Measurements from ENCODE around the gene COL5A1. TPM values are rescaled to one million over a fixed set of nuclear protein-coding genes. Genes with fewer than 3 reads are reported as not detected.
A peak's percentile ranks its signal among the peaks of the same experiment; 100 is the strongest.

The COL5A1 gene
- total RNA-seq, 1 donor from 2014 or later, result 1,552 TPM

DNA sequence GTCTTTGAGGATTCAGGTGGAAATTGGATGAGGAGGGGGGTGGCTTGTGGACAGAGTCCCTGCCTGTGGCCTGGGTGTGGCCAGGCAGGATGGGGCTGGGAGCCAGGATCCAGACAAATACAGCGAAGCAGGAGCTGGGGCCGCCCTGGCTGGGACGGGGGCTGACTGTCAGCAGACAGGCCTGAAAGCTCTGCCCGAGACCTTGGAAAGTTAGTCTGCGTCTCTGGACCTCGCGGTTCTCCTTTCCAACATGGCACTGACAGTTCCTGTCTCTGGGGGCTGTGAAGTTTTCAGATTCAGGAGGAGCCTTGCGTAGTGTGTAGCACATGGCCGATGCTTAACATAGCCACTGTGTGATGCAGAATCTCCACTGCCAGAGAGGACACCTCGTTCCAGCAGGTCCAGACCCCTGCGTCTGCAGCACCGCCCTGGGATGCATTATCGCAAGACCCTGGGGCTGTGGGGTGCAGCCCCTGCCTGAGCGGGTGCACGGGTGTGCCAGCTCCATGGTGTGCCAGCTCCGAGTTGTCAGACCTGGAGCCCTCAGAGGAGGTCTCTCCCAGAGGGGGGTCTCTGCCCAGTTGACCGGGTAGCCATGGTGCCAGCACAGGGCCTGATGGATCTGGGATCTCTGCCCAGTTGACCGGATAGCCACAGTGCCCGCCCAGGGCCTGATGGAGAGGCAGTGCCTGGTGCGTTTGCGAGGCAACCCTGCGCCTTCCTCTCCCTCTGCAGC is 89.3 kb downstream of the COL5A1 start:
- Mint-ChIP-seq H3K36me3 (ENCODE audit: unreplicated experiment) (peaks cover 32% of the 10 kb centered on the region), H3K27ac (ENCODE audit: unreplicated experiment) (peak overlapping the region; percentile 57), H3K4me3 (ENCODE audit: unreplicated experiment) (no peak overlapping the region), H3K4me1 (ENCODE audit: unreplicated experiment) (peaks cover 42% of the 10 kb centered on the region), H3K9me3 (ENCODE audit: unreplicated experiment) (no peaks in the 10 kb centered on the region), H3K27me3 (ENCODE audit: unreplicated experiment) (no peaks in the 10 kb centered on the region)
- TF ChIP-seq, protein P1, sequence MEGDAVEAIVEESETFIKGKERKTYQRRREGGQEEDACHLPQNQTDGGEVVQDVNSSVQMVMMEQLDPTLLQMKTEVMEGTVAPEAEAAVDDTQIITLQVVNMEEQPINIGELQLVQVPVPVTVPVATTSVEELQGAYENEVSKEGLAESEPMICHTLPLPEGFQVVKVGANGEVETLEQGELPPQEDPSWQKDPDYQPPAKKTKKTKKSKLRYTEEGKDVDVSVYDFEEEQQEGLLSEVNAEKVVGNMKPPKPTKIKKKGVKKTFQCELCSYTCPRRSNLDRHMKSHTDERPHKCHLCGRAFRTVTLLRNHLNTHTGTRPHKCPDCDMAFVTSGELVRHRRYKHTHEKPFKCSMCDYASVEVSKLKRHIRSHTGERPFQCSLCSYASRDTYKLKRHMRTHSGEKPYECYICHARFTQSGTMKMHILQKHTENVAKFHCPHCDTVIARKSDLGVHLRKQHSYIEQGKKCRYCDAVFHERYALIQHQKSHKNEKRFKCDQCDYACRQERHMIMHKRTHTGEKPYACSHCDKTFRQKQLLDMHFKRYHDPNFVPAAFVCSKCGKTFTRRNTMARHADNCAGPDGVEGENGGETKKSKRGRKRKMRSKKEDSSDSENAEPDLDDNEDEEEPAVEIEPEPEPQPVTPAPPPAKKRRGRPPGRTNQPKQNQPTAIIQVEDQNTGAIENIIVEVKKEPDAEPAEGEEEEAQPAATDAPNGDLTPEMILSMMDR (IDR thresholded peaks at IDR 0.05), result no peak
- DNase-seq (ENCODE audit: extremely low spot score, unreplicated experiment), result no peak

DNA sequence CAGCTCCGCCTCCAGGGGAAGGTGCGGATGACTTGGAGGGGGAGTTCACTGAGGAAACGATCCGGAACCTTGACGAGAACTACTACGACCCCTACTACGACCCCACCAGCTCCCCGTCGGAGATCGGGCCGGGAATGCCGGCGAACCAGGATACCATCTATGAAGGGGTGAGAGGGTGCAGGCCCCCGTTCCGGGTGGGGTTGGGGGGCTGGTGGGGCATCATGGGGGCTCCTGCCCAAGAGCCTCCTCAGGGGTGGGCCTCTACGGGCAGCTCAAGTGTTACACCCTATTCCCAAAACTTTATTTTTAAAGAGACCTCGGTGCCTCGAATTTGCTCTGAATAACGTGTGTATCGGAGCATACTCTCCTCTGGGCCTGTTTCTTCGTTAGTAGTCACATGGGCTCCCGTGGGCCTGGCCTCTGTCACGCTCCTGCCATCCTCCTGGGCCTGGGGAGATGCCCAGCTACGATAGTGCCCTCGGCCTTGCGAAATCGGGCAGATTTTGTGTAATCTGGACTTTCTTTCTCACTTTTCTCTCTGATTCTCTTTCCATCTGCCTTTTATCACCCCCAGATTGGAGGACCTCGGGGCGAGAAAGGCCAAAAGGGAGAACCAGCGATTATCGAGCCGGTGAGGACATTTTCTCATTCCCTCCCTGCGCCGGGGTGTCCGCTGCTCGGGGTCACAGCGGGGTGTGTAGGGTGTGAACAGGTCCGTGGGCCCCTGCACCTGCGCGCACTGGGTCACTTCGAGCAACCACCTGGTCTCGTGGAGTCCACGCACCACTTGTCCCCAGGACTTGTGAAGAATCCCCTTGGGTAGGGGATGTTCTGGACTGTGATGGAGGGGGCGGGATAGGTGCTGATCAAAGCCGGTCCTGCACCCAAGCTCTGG is 90.1 kb downstream of the COL5A1 start:
- Mint-ChIP-seq H3K27me3 (ENCODE audit: unreplicated experiment) (no peaks in the 10 kb centered on the region), H3K27ac (ENCODE audit: unreplicated experiment) (no peak overlapping the region)

DNA sequence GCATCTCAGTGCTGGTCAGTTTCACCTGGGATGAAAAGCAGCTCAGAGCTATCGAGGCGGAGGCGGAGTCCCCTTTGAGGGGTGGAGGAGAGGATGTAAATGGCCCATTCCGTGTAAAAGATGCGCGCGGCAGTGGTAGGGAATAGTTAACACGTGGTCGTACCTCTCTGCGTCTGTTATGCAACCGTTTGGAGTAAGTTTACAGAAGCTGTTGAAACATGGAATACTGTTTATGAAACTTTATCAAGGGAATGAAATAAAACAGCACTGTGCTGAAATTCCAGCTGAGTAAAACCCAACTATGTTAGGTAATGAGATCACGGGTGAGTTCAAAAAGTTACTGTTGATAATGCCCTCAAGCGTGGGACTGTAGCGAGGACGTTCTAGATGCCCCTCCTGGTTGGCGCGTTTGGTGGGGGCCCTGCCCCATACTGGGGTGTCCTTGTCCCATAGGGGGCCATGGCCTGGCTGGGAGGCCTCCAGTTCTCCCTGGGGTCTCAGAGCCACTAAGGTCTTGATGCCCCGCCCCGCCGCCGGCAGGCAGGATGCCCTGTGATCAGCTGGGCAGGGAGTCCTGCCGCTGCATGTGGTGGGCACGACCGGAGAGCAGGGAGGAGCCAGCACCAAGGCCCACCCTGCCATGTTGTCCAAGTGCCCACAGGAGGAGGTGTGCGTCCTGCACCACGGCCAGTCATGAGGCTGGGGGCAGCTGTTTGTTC is 90.9 kb downstream of the COL5A1 start:
- TF ChIP-seq, protein P1 (IDR thresholded peaks at IDR 0.05), result no peak
- Mint-ChIP-seq H3K27ac (ENCODE audit: unreplicated experiment) (no peak overlapping the region), H3K27me3 (ENCODE audit: unreplicated experiment) (no peaks in the 10 kb centered on the region), H3K36me3 (ENCODE audit: unreplicated experiment) (peaks cover 39% of the 10 kb centered on the region), H3K9me3 (ENCODE audit: unreplicated experiment) (no peaks in the 10 kb centered on the region), H3K4me3 (ENCODE audit: unreplicated experiment) (no peak overlapping the region), H3K4me1 (ENCODE audit: unreplicated experiment) (peaks cover 48% of the 10 kb centered on the region)
- DNase-seq (ENCODE audit: extremely low spot score, unreplicated experiment), result no peak

More for the DNA sequence above, 90.1 kb downstream of the COL5A1 start:
- peaks cover 37% of the 10 kb centered on the region for H3K36me3 Mint-ChIP-seq (ENCODE audit: unreplicated experiment)
- TF ChIP-seq, protein P1 (IDR thresholded peaks at IDR 0.05), result no peak
- no peak overlapping the region for H3K4me3 Mint-ChIP-seq (ENCODE audit: unreplicated experiment)
- H3K9me3 Mint-ChIP-seq (ENCODE audit: unreplicated experiment), result no peaks in the 10 kb centered on the region
- H3K4me1 Mint-ChIP-seq (ENCODE audit: unreplicated experiment), result peaks cover 48% of the 10 kb centered on the region
- DNase-seq (ENCODE audit: extremely low spot score, unreplicated experiment), result no peak

DNA sequence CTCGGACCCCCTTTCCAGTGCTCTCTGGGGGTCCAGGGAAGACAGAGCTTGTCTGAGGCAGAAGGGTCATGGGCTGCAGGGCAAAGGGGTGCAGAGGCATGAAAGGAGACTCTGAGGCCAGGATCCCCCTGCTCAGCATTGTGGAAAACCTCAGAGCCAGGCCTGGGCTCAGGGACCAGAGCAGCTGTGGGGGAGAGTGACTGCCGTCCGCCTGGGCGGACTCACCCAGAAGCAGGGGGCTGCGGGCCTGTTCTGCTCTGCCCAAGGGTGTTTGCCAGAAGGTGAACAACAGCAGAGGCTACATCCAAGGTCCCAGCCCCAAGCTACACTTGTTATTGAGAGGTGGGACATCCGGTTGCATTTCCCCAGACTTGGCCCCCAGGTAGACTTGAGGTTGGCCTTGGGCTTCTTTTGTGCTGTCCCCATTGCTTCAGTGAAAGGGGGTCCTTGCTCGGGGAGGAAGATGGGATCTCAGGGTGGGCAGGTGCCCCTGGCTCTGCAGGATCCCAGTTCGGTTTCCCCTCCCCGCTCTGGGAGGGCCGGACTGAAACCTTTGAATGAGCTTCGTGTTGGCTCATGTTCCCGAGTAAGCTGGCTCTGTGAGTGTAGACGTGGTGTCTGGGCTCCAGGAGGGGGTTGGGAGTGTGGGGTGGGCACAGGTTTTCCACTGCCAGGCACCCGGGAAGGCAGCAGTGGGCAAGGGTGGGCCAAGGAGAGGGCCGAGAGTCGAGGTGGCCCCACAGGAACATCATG is 92.1 kb downstream of the COL5A1 start:
- H3K9me3 Mint-ChIP-seq (ENCODE audit: unreplicated experiment), result no peaks in the 10 kb centered on the region
- peaks cover 46% of the 10 kb centered on the region for H3K4me1 Mint-ChIP-seq (ENCODE audit: unreplicated experiment)
- TF ChIP-seq, protein P1 (IDR thresholded peaks at IDR 0.05), result no peak
- no peaks in the 10 kb centered on the region for H3K27me3 Mint-ChIP-seq (ENCODE audit: unreplicated experiment)
- peaks cover 31% of the 10 kb centered on the region for H3K36me3 Mint-ChIP-seq (ENCODE audit: unreplicated experiment)
- peak overlapping the region; percentile 73 for H3K27ac Mint-ChIP-seq (ENCODE audit: unreplicated experiment)
- H3K4me3 Mint-ChIP-seq (ENCODE audit: unreplicated experiment), result no peak overlapping the region
- no peak for DNase-seq (ENCODE audit: extremely low spot score, unreplicated experiment)

Data from osteocyte (in vitro differentiated cells).